ENCODE results near the gene SH3RF3.

Gene SH3RF3

GRCh38 chr2:109232909-109233308 is 103.9 kb downstream of the SH3RF3 start:
- peak overlapping the region in 1 of 2 experiments; percentile 52 for H3K23ac ChIP-seq (ENCODE audit: low read length in 2 of 2)
- no peak for DNase-seq
- H3K4me3 ChIP-seq (ENCODE audit: insufficient read depth in 1 of 2, low read depth in 1 of 2, low read length in 2 of 2) = no peak overlapping the region
- no peak overlapping the region for H2BK5ac ChIP-seq (ENCODE audit: low read depth, low read length, poor library complexity, severe bottlenecking)
- no peak overlapping the region for H3K9ac ChIP-seq (ENCODE audit: low read length)
- H3K36me3 ChIP-seq (ENCODE audit: control insufficient read depth in 1 of 2, insufficient read depth in 2 of 2, low read depth in 1 of 2, low read length in 2 of 2) = no peaks in the 10 kb centered on the region
- peak overlapping the region in 1 of 2 experiments; percentile 76 for H3K14ac ChIP-seq (ENCODE audit: low read length in 2 of 2)
- H4K91ac ChIP-seq (ENCODE audit: low read length) = peak overlapping the region; percentile 75
- H3K4me2 ChIP-seq (ENCODE audit: low read length, poor library complexity, severe bottlenecking) = no peak overlapping the region
- WGBS = 92% methylated on average over 4 of the region's 4 CpGs
- H3K18ac ChIP-seq (ENCODE audit: low read depth in 1 of 2, low read length in 2 of 2) = no peak overlapping the region
- H2AFZ ChIP-seq (ENCODE audit: low read depth, low read length) = no peak overlapping the region
- no peaks in the 10 kb centered on the region for H3K9me3 ChIP-seq (ENCODE audit: control insufficient read depth, low read length)
- peaks cover 4% of the 10 kb centered on the region for H3K4me1 ChIP-seq (ENCODE audit: control insufficient read depth, insufficient read depth, low read depth, low read length)
- no peak overlapping the region for H3K27ac ChIP-seq (ENCODE audit: low read length, poor library complexity, severe bottlenecking)
- peak overlapping the region in 1 of 2 experiments; percentile 11 for H3K4ac ChIP-seq (ENCODE audit: low read depth in 1 of 2, low read length in 2 of 2)
- peak overlapping the region; percentile 75 to 79 for H2BK12ac ChIP-seq (ENCODE audit: low read length in 2 of 2)
- peak overlapping the region; percentile 12 for H4K8ac ChIP-seq (ENCODE audit: low read length)
- H3K27me3 ChIP-seq (ENCODE audit: control insufficient read depth in 1 of 2, insufficient read depth in 1 of 2, low read length in 2 of 2) = peaks cover 5 to 16% of the 10 kb centered on the region in 2 experiments
- H2BK15ac ChIP-seq (ENCODE audit: low read depth, poor library complexity, severe bottlenecking) = no peak overlapping the region
- no peak overlapping the region for H2AK5ac ChIP-seq (ENCODE audit: low read length, severe bottlenecking)
- H3K79me1 ChIP-seq (replicated peaks; ENCODE audit: low read length, poor library complexity, severe bottlenecking) = peaks cover 38% of the 10 kb centered on the region
- no peak overlapping the region for H2BK120ac ChIP-seq (ENCODE audit: low read depth, low read length)

GRCh38 chr2:109233643-109234042 is 104.6 kb downstream of the SH3RF3 start:
- Histone ChIP-seq H2BK120ac (ENCODE audit: low read depth, low read length) (no peak overlapping the region), H3K4me2 (ENCODE audit: low read length, poor library complexity, severe bottlenecking) (no peak overlapping the region), H3K9me3 (ENCODE audit: control insufficient read depth, low read length) (no peaks in the 10 kb centered on the region), H2BK15ac (ENCODE audit: low read depth, poor library complexity, severe bottlenecking) (no peak overlapping the region), H2AFZ (ENCODE audit: low read depth, low read length) (no peak overlapping the region), H3K36me3 (ENCODE audit: control insufficient read depth in 1 of 2, insufficient read depth in 2 of 2, low read depth in 1 of 2, low read length in 2 of 2) (no peaks in the 10 kb centered on the region), H2BK5ac (ENCODE audit: low read depth, low read length, poor library complexity, severe bottlenecking) (no peak overlapping the region), H3K4me1 (ENCODE audit: control insufficient read depth, insufficient read depth, low read depth, low read length) (peaks cover 8% of the 10 kb centered on the region), H4K8ac (ENCODE audit: low read length) (no peak overlapping the region), H3K27ac (ENCODE audit: low read length, poor library complexity, severe bottlenecking) (no peak overlapping the region), H4K91ac (ENCODE audit: low read length) (no peak overlapping the region), H3K4me3 (ENCODE audit: insufficient read depth in 1 of 2, low read depth in 1 of 2, low read length in 2 of 2) (no peak overlapping the region), H3K9ac (ENCODE audit: low read length) (no peak overlapping the region), H3K4ac (ENCODE audit: low read depth in 1 of 2, low read length in 2 of 2) (no peak overlapping the region), H2BK12ac (ENCODE audit: low read length in 2 of 2) (no peak overlapping the region), H3K79me1 (replicated peaks; ENCODE audit: low read length, poor library complexity, severe bottlenecking) (peaks cover 30% of the 10 kb centered on the region), H3K27me3 (ENCODE audit: control insufficient read depth in 1 of 2, insufficient read depth in 1 of 2, low read length in 2 of 2) (peaks cover 0 to 12% of the 10 kb centered on the region in 2 experiments), H3K18ac (ENCODE audit: low read depth in 1 of 2, low read length in 2 of 2) (no peak overlapping the region), H3K14ac (ENCODE audit: low read length in 2 of 2) (no peak overlapping the region), H3K23ac (ENCODE audit: low read length in 2 of 2) (no peak overlapping the region), H2AK5ac (ENCODE audit: low read length, severe bottlenecking) (no peak overlapping the region)
- WGBS = 89% methylated on average over 3 of the region's 4 CpGs
- no peak for DNase-seq

DNA sequence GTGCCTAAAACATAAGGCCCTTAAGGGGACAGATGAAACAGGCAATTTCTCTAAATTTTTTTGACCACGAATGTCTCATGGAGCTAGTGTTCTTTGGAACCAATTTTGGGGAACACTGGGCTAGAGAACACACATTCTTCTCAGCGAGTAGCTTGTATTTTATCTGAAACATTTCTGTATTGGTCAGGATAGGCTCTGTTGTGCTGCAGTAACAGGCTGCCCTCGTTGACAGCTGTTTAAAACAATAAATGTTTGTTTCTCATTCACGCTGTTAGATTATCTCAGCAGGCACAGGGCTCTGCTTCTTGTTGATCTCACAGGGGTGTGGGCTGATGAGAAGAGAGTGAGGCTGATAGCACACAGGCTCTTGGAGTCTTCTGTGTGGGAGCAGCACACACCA is 105.3 kb downstream of the SH3RF3 start:
- peaks cover 27% of the 10 kb centered on the region for H3K79me1 ChIP-seq (replicated peaks; ENCODE audit: low read length, poor library complexity, severe bottlenecking)
- H2AK5ac ChIP-seq (ENCODE audit: low read length, severe bottlenecking) = no peak overlapping the region
- WGBS = 92% methylated on average over 4 of the region's 4 CpGs
- H3K14ac ChIP-seq (ENCODE audit: low read length in 2 of 2) = no peak overlapping the region
- H3K23ac ChIP-seq (ENCODE audit: low read length in 2 of 2) = no peak overlapping the region
- no peak overlapping the region for H4K8ac ChIP-seq (ENCODE audit: low read length)
- H3K27ac ChIP-seq (ENCODE audit: low read length, poor library complexity, severe bottlenecking) = no peak overlapping the region
- H2BK5ac ChIP-seq (ENCODE audit: low read depth, low read length, poor library complexity, severe bottlenecking) = no peak overlapping the region
- H3K9me3 ChIP-seq (ENCODE audit: control insufficient read depth, low read length) = no peaks in the 10 kb centered on the region
- H3K4me2 ChIP-seq (ENCODE audit: low read length, poor library complexity, severe bottlenecking) = no peak overlapping the region
- H3K18ac ChIP-seq (ENCODE audit: low read depth in 1 of 2, low read length in 2 of 2) = no peak overlapping the region
- no peak overlapping the region for H3K4ac ChIP-seq (ENCODE audit: low read depth in 1 of 2, low read length in 2 of 2)
- no peak overlapping the region for H2BK120ac ChIP-seq (ENCODE audit: low read depth, low read length)
- no peak for DNase-seq
- H3K9ac ChIP-seq (ENCODE audit: low read length) = no peak overlapping the region
- no peaks in the 10 kb centered on the region for H3K36me3 ChIP-seq (ENCODE audit: control insufficient read depth in 1 of 2, insufficient read depth in 2 of 2, low read depth in 1 of 2, low read length in 2 of 2)
- H3K4me3 ChIP-seq (ENCODE audit: insufficient read depth in 1 of 2, low read depth in 1 of 2, low read length in 2 of 2) = no peak overlapping the region
- H2AFZ ChIP-seq (ENCODE audit: low read depth, low read length) = no peak overlapping the region
- H2BK15ac ChIP-seq (ENCODE audit: low read depth, poor library complexity, severe bottlenecking) = no peak overlapping the region
- H4K91ac ChIP-seq (ENCODE audit: low read length) = no peak overlapping the region
- H3K27me3 ChIP-seq (ENCODE audit: control insufficient read depth in 1 of 2, insufficient read depth in 1 of 2, low read length in 2 of 2) = peaks cover 0 to 10% of the 10 kb centered on the region in 2 experiments
- no peak overlapping the region for H2BK12ac ChIP-seq (ENCODE audit: low read length in 2 of 2)
- peaks cover 8% of the 10 kb centered on the region for H3K4me1 ChIP-seq (ENCODE audit: control insufficient read depth, insufficient read depth, low read depth, low read length)

DNA sequence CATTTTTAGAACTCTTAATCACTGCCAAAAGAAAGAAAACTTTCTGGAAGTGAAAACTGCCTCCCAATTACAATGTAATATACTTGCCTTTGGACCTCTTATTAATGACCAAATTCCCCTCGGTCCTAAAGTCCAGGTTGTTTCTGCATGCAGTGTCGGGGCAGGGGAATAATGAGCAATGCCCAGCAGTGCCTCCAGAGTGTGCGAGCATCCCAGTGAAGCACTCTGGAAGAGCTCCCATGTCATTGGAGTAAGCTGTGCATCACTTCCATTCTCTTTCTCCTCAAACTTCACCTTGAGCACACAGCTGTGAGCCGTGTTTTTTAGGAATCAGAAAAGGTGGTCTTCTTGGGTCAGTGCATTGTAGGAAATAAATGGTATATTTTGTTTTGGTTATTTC is 107.1 kb downstream of the SH3RF3 start:
- Histone ChIP-seq H4K8ac (ENCODE audit: low read length) (no peak overlapping the region), H2BK5ac (ENCODE audit: low read depth, low read length, poor library complexity, severe bottlenecking) (no peak overlapping the region), H2AK5ac (ENCODE audit: low read length, severe bottlenecking) (no peak overlapping the region), H4K91ac (ENCODE audit: low read length) (no peak overlapping the region), H3K36me3 (ENCODE audit: control insufficient read depth in 1 of 2, insufficient read depth in 2 of 2, low read depth in 1 of 2, low read length in 2 of 2) (no peaks in the 10 kb centered on the region), H3K9me3 (ENCODE audit: control insufficient read depth, low read length) (no peaks in the 10 kb centered on the region), H2BK15ac (ENCODE audit: low read depth, poor library complexity, severe bottlenecking) (peak overlapping the region; percentile 44), H3K14ac (ENCODE audit: low read length in 2 of 2) (no peak overlapping the region), H3K27ac (ENCODE audit: low read length, poor library complexity, severe bottlenecking) (no peak overlapping the region), H3K27me3 (ENCODE audit: control insufficient read depth in 1 of 2, insufficient read depth in 1 of 2, low read length in 2 of 2) (peaks cover 0 to 9% of the 10 kb centered on the region in 2 experiments), H3K23ac (ENCODE audit: low read length in 2 of 2) (no peak overlapping the region), H2BK120ac (ENCODE audit: low read depth, low read length) (no peak overlapping the region), H3K4me1 (ENCODE audit: control insufficient read depth, insufficient read depth, low read depth, low read length) (peaks cover 13% of the 10 kb centered on the region), H3K4me2 (ENCODE audit: low read length, poor library complexity, severe bottlenecking) (no peak overlapping the region), H3K4me3 (ENCODE audit: insufficient read depth in 1 of 2, low read depth in 1 of 2, low read length in 2 of 2) (no peak overlapping the region), H3K9ac (ENCODE audit: low read length) (no peak overlapping the region), H3K79me1 (replicated peaks; ENCODE audit: low read length, poor library complexity, severe bottlenecking) (peaks cover 20% of the 10 kb centered on the region), H3K18ac (ENCODE audit: low read depth in 1 of 2, low read length in 2 of 2) (no peak overlapping the region), H3K4ac (ENCODE audit: low read depth in 1 of 2, low read length in 2 of 2) (no peak overlapping the region), H2BK12ac (ENCODE audit: low read length in 2 of 2) (no peak overlapping the region), H2AFZ (ENCODE audit: low read depth, low read length) (no peak overlapping the region)
- 94% methylated on average over 4 of the region's 4 CpGs for WGBS
- DNase-seq = no peak

Measured in mesenchymal stem cell (in vitro differentiated cells and primary cell).